NCI-H2029 (cell line): ENCODE measurements around the gene PGAP3.

ENCODE experiments used
- DNase-seq: peaks from one replicate; lab custom pipeline; 2025; lab: John Stamatoyannopoulos, UW

Gene PGAP3

DNA sequence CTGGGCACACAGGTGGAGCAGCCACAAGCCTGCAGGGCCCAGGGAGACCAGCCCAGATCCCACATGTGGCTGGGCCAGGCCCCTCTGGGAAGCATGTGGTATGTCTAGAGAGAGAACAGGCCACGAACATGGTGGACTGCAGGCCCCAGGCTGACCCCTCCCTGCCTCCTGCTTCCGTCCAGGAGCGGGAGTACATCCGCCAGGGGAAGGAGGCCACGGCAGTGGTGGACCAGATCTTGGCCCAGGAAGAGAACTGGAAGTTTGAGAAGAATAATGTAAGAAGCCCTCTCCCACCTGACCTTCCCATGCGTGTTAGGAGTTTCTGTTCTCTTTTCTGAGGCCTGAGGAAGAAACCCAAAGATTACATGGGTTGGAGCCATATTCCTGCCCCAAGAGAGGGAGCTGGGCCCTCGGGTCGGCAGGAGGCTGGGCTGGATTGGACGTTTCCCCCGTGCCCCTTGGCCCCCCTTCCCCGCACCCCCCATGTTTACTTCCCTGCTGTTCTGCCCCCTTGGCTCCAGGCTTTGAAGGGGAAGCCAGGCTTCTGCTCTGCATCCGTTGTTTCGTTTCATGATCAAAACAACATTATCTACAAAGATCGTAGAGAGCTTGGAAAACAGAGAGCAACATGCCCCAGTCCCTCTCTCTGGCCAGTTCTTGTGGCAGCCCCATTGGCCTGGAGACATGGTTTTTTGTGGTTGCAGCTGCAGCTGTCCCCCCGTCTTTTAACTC, 28.4 kb downstream of the PGAP3 start:
- DNase-seq: no peak

DNA sequence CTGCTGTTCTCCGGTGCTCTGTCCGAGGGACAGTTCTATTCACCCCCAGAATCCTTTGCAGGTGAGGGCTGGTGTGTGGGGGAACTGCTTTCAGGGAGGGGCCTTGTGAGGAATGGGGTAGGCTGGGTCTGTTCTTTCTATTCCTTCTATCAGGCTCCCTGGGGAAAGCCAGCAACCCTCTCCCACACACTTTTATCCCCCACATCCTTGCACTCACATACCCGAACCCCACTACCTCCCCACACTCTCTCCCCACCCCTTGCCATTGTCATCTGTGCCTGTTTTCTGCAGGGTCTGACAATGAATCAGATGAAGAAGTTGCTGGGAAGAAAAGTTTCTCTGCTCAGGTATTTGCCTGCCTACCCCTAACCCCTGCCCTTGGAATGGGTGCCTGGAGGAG, 29.1 kb downstream of the PGAP3 start:
- DNase-seq: no peak

DNA sequence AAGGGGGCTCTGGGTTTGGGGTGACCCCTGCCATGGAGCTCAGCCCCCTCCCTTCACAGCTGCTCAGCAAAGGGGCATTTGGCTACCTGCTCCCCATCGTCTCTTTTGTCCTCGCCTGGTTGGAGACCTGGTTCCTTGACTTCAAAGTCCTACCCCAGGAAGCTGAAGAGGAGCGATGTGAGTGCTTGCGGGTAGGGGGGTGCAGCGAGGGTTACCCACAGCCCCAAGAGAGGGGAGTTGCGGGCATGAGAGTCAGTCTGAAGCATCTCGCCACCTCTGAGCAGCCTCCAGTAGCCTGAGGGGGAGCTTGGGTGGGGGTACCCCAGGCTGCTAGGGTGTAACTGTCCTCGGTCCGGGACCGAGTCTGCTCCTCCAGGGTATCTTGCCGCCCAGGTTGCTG, 29.5 kb downstream of the PGAP3 start:
- DNase-seq: no peak

DNA sequence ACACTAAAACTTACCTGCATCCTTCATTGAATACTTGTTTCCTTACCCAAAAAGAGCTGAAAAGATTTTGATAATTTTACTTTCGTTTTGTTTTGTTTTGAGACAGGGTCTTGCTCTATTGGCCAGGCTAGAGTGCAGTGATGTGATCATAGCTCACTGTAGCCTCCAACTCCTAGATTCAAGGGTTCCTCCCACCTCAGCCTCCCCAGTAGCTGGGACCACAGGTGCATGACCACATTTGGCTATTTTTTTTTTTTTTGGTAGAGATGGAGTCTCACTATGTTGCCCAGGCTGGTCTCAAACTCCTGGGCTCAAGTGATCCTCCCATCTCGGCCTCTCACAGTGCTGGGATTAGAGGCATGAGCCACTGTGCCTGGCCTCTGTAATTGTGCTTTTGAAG, 32.8 kb downstream of the PGAP3 start:
- no peak for DNase-seq

DNA sequence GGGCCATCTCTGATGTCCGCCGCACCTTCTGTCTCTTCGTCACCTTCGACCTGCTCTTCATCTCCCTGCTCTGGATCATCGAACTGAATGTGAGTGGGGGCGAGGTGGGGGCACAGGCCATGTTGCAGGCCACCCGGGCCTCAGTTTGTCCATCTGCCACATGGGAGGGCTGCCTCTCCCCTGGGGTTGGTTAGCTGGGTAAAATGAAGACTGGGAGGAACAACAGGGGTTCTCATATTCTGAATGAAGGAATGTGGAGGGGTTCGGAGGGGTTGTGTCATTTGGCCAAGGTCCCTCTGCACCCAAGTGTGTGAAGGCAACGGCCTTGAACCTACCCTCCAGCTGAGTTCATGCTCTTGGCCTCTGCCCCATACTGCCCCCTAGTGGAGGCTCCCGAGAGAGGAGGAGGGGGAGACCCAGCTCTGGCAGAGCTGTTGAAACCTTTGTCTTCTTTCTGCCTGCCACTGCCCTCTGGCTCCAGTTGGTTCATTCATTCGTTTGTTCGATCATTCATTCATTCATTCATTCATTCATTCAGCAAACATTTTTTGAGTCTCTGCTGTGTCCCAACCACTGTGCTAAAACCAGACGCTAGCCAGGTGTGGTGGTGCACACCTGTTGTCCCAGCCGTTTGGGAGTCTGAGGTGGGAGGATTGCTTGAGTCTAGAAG, 34.1 kb downstream of the PGAP3 start:
- DNase-seq: peak; percentile 24

DNA sequence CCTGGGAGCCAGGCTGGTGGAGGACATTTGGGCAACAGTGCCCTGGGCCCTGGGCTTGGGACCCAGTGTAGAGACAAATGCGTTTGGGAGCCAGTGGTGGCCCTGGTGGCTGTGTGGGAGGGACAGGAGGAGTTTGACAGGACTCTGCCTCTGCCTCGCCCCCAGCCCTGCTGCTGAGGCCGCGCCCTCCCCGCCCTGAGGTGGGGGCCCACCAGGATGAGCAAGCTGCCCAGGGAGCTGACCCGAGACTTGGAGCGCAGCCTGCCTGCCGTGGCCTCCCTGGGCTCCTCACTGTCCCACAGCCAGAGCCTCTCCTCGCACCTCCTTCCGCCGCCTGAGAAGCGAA, 34.6 kb downstream of the PGAP3 start:
- no peak for DNase-seq

DNA sequence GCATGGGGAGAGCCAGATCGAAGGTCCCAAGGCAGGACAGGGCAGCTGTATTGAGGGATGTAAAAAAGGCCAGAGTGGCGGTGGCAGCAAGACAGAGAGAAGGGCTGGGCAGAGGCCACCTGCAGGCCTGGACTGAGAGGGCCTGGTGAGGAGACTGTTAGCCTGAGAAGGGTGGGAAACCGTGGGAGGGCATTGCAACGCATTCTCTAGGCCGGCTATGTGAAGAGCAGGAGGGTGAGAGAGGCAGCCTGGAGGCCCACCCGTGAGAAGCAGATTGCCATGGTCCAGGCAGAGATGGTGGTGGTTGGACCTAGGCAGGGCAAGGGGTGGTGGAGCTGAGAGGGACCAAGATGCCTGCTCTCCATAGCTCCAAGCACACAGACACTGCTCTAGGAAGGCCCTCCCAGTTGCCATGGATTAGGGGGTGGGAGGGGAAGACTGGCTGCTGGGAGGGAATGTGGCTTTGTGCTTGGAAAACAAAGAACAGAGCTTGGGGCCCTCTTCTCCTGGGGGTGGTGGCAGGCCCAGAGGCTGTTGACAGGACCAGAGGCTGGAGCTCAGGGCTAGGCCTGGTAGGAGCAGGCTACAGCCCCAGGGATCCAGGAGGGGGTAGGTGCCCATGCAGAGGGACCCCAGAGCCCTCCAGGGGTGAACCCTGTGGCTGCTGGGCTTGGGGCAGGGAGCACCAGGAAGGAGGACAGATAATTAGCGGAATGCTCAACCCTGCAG, 35.1 kb downstream of the PGAP3 start:
- no peak for DNase-seq

DNA sequence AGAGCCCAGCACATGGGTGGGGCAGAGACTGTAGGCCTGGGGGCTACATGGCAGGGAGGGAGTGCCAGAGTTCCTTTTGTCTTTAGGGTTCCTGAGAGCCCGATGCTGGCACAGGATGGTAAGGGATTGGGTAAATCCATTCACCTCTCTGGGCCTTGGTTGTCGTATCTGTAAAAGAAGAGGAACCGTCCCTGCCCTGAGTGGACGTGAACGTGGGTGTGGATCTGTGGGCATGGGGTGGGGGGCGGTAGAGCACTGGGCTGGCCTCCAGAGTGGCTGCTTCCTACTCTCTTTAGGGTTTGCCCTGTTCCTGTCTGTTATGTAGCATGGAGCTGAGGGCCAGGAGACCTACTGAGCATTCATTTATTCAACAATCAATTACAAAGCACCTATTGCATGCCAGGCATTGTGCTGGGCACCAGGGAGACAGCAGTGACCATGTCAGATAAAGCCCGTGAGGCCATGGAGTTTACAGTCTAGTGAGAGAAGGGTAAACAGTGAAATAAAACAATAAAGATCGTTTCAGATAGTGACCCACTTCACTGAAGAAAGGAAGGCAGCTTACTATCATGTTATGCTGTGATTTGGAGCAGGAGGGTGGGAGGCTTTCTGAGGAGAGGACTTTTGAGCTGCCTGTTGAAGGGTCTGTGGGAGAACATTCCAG, 35.8 kb downstream of the PGAP3 start:
- DNase-seq: no peak

DNA sequence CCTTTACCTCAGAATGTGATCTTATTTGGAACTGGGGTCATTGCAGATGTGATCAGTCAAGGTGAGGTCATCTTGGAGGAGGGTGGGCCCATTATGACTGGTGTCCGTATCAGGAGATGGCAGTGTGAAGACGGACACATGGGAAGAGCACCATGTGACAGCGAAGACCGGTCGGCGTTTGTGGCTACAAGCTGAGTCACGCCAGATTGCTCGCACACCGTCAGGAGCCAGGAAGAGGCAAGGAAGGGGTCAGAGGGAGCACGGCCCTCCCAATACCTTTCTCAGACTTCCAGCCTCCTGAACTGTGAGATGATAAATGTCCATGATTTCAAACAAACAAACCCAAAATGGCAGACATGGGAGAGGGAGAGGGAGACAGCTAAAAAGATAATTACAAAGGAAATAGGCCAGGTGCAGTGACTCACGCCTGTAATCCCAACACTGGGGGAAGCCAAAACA, 37.7 kb downstream of the PGAP3 start:
- DNase-seq: no peak

DNA sequence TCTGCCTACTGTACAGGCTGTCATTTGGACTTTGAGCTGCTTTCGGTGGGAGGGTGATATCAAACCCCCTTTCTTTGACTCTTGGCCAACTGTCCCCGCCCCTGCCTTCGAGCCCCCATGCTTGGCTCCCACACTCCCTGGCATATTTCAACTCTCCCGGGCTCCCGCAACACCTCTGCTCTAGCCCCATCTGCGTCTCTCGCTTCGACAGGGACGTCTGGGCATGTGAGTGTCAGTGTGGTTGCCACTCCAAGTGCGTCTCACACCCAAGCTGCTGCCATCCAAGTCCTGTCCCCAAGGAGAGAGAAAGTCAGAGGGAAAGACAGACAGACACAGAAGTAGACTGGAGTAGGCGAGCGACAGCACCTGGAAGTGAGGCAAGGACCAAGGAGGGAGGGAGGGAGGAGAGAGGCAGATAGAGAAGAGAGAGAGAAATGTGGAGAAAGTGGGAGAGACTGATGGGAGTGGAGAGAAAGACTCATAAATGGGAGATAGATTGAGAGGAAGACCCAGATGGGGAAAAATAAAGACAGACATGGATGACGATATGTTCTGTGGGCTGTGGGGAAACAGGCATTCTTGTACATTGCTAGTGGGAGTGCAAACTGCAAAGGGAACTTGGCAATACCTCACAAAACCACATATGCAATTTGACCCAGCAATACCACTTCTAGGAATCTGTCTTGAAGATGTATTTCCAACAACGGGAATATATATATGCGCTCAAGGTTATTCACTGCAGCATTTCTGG, 39.1 kb downstream of the PGAP3 start:
- DNase-seq: no peak

DNA sequence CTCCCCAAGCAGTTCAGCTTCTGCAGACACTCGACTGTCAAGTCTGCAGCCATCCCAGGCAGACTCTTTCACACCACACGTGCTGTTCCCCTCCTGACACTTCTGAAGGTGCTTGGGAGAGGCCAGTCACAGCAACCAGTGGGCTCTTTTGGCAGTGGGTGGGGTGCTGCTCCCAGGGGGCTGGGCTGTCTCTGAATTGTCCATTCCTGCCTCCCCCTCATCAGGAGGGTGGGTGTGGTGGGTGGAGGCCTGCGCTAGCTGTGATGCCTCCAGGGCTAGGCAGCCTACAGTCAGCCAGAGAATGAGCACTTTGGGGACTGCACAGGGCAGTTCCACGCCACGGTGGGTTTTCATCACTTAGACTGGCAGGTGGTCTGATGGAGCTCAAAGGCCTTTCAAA, 40.6 kb downstream of the PGAP3 start:
- no peak for DNase-seq

DNA sequence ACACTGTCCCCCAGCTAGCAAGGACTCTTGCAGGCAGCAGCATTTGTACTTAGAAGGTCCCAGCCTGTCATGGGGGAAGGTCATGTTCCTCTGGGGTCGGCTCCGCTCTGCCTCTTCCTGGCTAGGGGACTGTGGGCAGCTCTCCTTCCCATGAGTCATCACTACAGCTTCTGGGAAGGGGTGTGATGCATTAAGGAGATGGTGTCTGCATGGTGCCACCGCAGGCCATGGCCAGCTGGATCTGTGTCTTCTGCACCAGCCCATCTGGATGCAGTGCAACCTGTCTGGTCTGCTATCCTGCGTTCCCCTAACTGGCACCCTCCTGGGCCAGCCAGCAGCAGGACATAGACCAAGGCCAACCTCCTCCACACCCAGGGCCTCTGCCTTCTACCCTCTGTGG, 44.6 kb downstream of the PGAP3 start:
- no peak for DNase-seq

DNA sequence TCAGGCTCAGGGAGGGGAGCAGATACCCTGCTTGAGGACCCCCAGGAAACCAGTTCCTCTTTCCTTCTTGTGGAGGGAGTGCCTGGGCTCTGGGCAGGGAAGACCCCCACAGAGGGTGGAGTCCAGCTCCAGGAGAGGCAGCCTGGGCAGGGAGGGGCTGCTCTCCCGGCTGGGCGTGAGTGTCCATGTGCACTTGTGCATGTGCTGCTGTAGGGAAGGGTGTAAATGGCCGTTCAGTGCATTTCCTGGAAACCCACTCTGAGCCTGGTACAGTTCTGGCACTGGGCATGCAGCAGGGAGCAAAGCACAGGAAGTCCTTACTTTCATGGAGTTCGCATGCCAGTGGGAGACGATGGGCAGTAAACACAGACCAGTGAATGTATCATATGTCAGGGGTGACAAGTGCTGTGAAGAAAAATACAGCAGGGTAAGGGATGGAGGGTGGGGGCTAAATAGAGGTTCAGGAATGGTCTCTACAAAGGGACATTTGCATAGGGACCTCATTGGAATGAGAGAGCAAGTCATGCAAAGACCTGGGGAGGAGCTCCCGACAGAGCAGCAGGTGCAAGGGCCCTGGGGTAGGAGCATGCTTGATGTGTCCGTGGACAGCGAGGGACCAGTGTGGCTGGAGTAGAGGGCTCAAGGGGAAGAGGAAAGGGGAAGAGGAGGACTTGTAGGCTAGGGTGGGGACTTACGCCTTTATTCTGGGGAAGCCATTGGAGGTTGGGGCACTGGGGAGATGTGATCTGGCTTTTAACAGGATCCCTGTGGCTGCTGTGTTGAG, 45.4 kb downstream of the PGAP3 start:
- DNase-seq: no peak

DNA sequence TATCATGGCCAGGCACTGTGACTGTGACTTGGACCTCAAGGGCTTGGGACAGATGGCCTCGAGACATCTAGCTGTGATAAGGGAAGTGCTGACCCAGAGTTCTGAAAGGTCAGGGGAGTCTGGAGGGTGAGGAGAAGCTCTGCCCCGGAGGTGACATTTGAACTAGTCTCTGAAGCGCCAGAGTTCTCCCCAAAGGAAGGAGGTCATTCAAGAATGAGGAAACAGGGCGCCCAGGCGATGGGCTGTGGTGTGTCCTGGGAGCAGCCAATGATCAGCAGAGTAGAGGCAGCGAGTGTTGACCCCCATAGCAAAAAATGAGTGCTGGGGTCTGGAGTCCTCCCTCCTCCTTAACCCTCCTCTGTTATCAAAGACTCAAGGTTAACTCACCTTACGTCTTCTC, 46.0 kb downstream of the PGAP3 start:
- DNase-seq: no peak

DNA sequence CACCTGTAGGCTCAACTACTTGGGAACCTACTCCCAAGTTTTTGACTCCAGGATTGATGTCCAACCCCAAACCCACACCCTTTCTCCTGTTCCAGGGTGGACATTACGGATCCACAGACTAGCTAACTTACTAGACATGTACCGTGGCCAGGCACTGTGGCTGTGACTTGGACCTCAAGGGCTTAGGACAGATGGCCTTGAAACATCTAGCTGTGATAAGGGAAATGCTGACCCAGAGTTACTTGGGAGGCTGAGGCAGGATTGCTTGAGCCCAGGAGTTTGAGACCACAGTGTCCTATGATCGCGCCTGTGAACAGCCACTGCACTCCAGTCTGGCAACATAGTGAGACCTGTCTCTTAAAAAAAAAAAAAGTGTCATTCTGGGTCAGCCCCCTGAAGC, 46.8 kb downstream of the PGAP3 start:
- DNase-seq: no peak

DNA sequence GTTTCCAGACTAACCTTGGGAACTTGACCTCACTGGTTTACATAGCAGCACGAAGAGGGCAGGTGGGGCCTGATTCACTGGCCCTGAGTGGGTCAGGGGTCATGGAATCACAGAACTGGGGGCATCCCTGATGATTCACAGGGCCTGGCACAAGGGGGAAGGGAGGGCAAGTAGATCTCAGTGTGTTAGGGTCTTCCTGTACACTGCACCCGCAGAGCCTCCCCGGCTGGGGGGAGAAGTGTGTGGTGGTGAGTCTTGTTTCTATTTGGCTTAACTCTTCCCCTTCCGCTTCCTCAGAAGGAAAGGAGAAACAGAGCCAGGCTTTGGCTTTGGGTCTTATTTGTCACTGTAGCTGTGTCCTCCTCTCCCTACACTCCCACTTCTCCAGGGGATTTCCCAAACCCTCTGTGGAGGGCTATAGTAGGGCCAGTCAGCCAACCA, 47.2 kb downstream of the PGAP3 start:
- no peak for DNase-seq

DNA sequence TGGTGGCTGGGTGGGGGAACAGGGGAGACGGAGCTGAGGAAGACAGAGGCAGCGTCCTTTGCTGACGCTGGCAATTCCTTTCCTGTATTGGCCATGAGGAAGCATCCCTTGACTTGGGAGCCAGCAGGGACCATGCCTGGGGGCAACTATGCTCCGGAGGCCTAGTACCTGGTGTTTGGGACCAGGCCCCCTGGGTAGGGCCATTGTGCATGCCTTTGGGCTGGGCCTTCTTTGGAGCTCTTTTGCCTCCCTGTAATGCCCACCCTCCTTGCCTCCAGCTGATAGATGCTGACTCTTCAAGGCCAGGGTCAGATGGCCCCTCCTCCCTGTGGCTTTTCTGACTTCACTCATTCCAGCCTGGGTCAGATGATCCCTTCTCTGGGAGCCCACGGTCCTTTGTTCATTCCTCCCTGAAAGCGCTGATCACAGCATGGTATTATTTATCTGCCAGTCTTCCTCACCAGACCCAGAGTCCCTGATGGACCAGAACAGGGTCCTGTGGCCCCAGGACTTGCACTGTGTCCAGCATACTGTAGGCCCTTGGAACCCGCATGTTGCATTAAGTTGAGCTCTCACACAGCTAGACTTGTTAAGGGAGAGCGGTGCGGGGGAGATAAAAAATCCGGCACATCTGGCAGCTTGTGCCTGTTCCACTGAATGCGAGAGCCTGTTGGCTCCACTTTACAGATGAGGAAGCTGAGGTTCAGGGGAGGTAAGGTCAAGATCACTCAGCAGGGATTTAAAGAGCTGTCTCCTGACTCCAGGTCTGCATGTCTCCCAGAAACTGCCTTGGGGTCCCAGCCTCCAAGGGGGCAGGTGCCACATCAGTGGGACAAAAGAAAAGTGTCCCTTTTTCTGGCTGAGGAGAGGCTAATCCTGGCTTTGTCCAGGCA, 48.0 kb downstream of the PGAP3 start:
- no peak for DNase-seq

DNA sequence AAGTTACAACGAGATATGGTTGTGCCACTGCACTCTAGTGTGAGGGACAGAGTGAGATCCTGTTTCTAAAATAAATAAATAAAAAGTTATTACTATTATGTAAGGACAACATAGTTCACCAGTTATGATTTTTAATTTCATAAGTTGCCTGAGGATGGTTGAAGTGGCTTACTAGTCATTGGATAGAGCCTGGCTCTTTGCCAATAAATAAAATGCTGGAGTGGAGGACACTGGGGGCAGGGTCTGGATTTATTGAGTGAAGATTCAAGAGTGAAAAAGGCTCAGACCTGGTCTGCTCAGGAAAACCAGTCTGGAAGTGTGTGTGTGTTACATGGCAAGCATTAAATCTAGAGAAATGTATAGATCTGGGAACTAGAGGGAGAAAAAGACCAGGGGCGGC, 48.8 kb downstream of the PGAP3 start:
- no peak for DNase-seq

DNA sequence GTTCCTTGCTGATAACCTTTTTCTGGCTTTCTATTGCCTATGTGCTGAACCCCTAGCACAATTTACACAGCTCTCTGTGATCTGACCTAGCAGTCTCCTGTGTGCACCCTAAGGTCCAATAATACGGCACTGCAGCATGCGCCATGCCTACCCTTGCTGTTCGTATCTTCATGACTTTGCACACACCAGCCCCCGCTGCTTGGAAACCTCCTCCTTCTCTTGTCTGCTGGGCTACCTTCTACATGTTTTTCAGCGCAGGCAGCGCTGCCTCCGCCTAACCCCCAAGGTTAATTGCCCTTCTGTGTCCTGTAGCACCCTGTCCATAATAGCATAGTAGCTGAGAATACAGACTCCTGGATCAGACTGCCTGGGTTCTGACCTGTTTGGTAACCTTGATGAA, 49.5 kb downstream of the PGAP3 start:
- no peak for DNase-seq
